Activated CD8-positive, alpha-beta memory T cell treated with anti-CD3 and anti-CD28 coated beads, Interleukin-2, amount 50 U/mL, for 1 hour (primary cell): ENCODE measurements around the gene CNTNAP2.

ENCODE experiments used
- DNase-seq: peaks from one replicate; pipeline ENCODE4 v3.0.0-alpha.2; 2020; ENCODE audit errors: extremely low read depth

Gene CNTNAP2

GRCh38 chr7:146116521-146117222 is at the start of gene CNTNAP2:
TSS of gene CNTNAP2 (plus strand) at chr7:146116801. CDS start at chr7:146116877, 76 bp downstream.
- no peak for DNase-seq

GRCh38 chr7:146067880-146068279 is 48.7 kb upstream of the CNTNAP2 start:
- no peak for DNase-seq

GRCh38 chr7:146074195-146074765 is 42.3 kb upstream of the CNTNAP2 start:
- DNase-seq = no peak

GRCh38 chr7:146076344-146076743 is 40.3 kb upstream of the CNTNAP2 start:
- DNase-seq = no peak

- DNase-seq = no peak
Measured at GRCh38 chr7:146084086-146084485, 32.5 kb upstream of the CNTNAP2 start.

GRCh38 chr7:146090023-146090645 is 26.5 kb upstream of the CNTNAP2 start:
- DNase-seq = no peak

GRCh38 chr7:146094356-146094755 is 22.2 kb upstream of the CNTNAP2 start:
- no peak for DNase-seq

- DNase-seq = no peak
Measured at GRCh38 chr7:146096994-146097393, 19.6 kb upstream of the CNTNAP2 start.

GRCh38 chr7:146106319-146106718 is 10.3 kb upstream of the CNTNAP2 start:
- DNase-seq = no peak

GRCh38 chr7:146112755-146113154 is 3.8 kb upstream of the CNTNAP2 start:
- no peak for DNase-seq

- DNase-seq = no peak
Measured at GRCh38 chr7:146115548-146115850, 1.1 kb upstream of the CNTNAP2 start.

GRCh38 chr7:146115851-146116520 is 615 bp upstream of the CNTNAP2 start:
- no peak for DNase-seq

- DNase-seq = no peak
Measured at GRCh38 chr7:146117576-146117975, 975 bp downstream of the CNTNAP2 start.

- no peak for DNase-seq
Measured at GRCh38 chr7:146119002-146119401, 2.4 kb downstream of the CNTNAP2 start.

GRCh38 chr7:146123715-146124114 is 7.1 kb downstream of the CNTNAP2 start:
- no peak for DNase-seq

- DNase-seq = no peak
Measured at GRCh38 chr7:146126767-146127509, 10.3 kb downstream of the CNTNAP2 start.

- no peak for DNase-seq
Measured at GRCh38 chr7:146129296-146129695, 12.7 kb downstream of the CNTNAP2 start.

GRCh38 chr7:146129997-146130396 is 13.4 kb downstream of the CNTNAP2 start:
- no peak for DNase-seq

GRCh38 chr7:146131701-146132100 is 15.1 kb downstream of the CNTNAP2 start:
- DNase-seq = no peak

GRCh38 chr7:146136357-146136875 is 19.8 kb downstream of the CNTNAP2 start:
- no peak for DNase-seq

GRCh38 chr7:146138926-146139325 is 22.3 kb downstream of the CNTNAP2 start:
- DNase-seq = no peak
